Measurements from ENCODE around the gene TRIP4.

The TRIP4 gene

GRCh38 chr15:64460724-64461720 is 73.4 kb downstream of the TRIP4 start:
- Mint-ChIP-seq H3K9me3 (no peaks in the 10 kb centered on the region), H3K36me3 (ENCODE audit: insufficient read depth) (peaks cover 11% of the 10 kb centered on the region), H3K27me3 (no peaks in the 10 kb centered on the region), H3K4me1 (peaks cover 50% of the 10 kb centered on the region), H3K4me3 (peak overlapping the region; percentile 85), H3K27ac (ENCODE audit: low read depth) (peak overlapping the region; percentile 84)
- no peak for DNase-seq (ENCODE audit: low spot score in 2 of 2)
- ATAC-seq (replicated peaks; ENCODE audit: extremely low read depth, poor library complexity, severe bottlenecking) = peak; percentile 47

- Mint-ChIP-seq H3K27ac (ENCODE audit: low read depth) (peak overlapping the region; percentile 84), H3K27me3 (no peaks in the 10 kb centered on the region), H3K4me1 (peaks cover 51% of the 10 kb centered on the region), H3K9me3 (no peaks in the 10 kb centered on the region), H3K36me3 (ENCODE audit: insufficient read depth) (peaks cover 12% of the 10 kb centered on the region), H3K4me3 (peak overlapping the region; percentile 85)
- ATAC-seq (replicated peaks; ENCODE audit: extremely low read depth, poor library complexity, severe bottlenecking) (peak; percentile 17), DNase-seq (ENCODE audit: low spot score in 2 of 2) (no peak)
Observed at GRCh38 chr15:64461721-64462162, 74.1 kb downstream of the TRIP4 start.

- Mint-ChIP-seq H3K4me1 (peaks cover 58% of the 10 kb centered on the region), H3K9me3 (no peaks in the 10 kb centered on the region), H3K27ac (ENCODE audit: low read depth) (peak overlapping the region; percentile 84), H3K36me3 (ENCODE audit: insufficient read depth) (peaks cover 12% of the 10 kb centered on the region), H3K4me3 (no peak overlapping the region), H3K27me3 (no peaks in the 10 kb centered on the region)
- DNase-seq (ENCODE audit: low spot score in 2 of 2) (no peak), ATAC-seq (replicated peaks; ENCODE audit: extremely low read depth, poor library complexity, severe bottlenecking) (no peak)
Observed at GRCh38 chr15:64462492-64462891, 74.9 kb downstream of the TRIP4 start.

- peak overlapping the region; percentile 5 for H3K27ac Mint-ChIP-seq (ENCODE audit: low read depth)
- no peaks in the 10 kb centered on the region for H3K27me3 Mint-ChIP-seq
- no peak for ATAC-seq (replicated peaks; ENCODE audit: extremely low read depth, poor library complexity, severe bottlenecking)
- no peak for DNase-seq (ENCODE audit: low spot score in 2 of 2)
- peaks cover 11% of the 10 kb centered on the region for H3K36me3 Mint-ChIP-seq (ENCODE audit: insufficient read depth)
- peaks cover 66% of the 10 kb centered on the region for H3K4me1 Mint-ChIP-seq
- peak overlapping the region; percentile 19 for H3K4me3 Mint-ChIP-seq
- H3K9me3 Mint-ChIP-seq = no peaks in the 10 kb centered on the region
Observed at GRCh38 chr15:64464276-64465005, 76.8 kb downstream of the TRIP4 start.

GRCh38 chr15:64466408-64467141 is 78.9 kb downstream of the TRIP4 start:
- no peak overlapping the region for H3K4me3 Mint-ChIP-seq
- no peak for ATAC-seq (replicated peaks; ENCODE audit: extremely low read depth, poor library complexity, severe bottlenecking)
- peak overlapping the region; percentile 56 for H3K27ac Mint-ChIP-seq (ENCODE audit: low read depth)

GRCh38 chr15:64472161-64472560 is 84.5 kb downstream of the TRIP4 start:
- Mint-ChIP-seq H3K27me3 (no peaks in the 10 kb centered on the region), H3K36me3 (ENCODE audit: insufficient read depth) (peaks cover 5% of the 10 kb centered on the region), H3K27ac (ENCODE audit: low read depth) (no peak overlapping the region), H3K9me3 (no peaks in the 10 kb centered on the region), H3K4me3 (no peak overlapping the region), H3K4me1 (peaks cover 31% of the 10 kb centered on the region)
- DNase-seq (ENCODE audit: low spot score in 2 of 2) = no peak
- no peak for ATAC-seq (replicated peaks; ENCODE audit: extremely low read depth, poor library complexity, severe bottlenecking)

More at GRCh38 chr15:64466408-64467141, 78.9 kb downstream of the TRIP4 start:
- no peak for DNase-seq (ENCODE audit: low spot score in 2 of 2)
- peaks cover 3% of the 10 kb centered on the region for H3K36me3 Mint-ChIP-seq (ENCODE audit: insufficient read depth)
- no peaks in the 10 kb centered on the region for H3K9me3 Mint-ChIP-seq
- H3K27me3 Mint-ChIP-seq = no peaks in the 10 kb centered on the region
- H3K4me1 Mint-ChIP-seq = peaks cover 51% of the 10 kb centered on the region

GRCh38 chr15:64474846-64475245 is 87.2 kb downstream of the TRIP4 start:
- no peak overlapping the region for H3K4me3 Mint-ChIP-seq
- H3K9me3 Mint-ChIP-seq = no peaks in the 10 kb centered on the region
- ATAC-seq (replicated peaks; ENCODE audit: extremely low read depth, poor library complexity, severe bottlenecking) (no peak), DNase-seq (ENCODE audit: low spot score in 2 of 2) (no peak)
- no peaks in the 10 kb centered on the region for H3K27me3 Mint-ChIP-seq
- peak overlapping the region; percentile 62 for H3K27ac Mint-ChIP-seq (ENCODE audit: low read depth)
- H3K4me1 Mint-ChIP-seq = peaks cover 28% of the 10 kb centered on the region
- H3K36me3 Mint-ChIP-seq (ENCODE audit: insufficient read depth) = peaks cover 8% of the 10 kb centered on the region

- H3K4me3 Mint-ChIP-seq = no peak overlapping the region
- peaks cover 34% of the 10 kb centered on the region for H3K4me1 Mint-ChIP-seq
- H3K9me3 Mint-ChIP-seq = no peaks in the 10 kb centered on the region
- no peaks in the 10 kb centered on the region for H3K27me3 Mint-ChIP-seq
- DNase-seq (ENCODE audit: low spot score in 2 of 2) (no peak), ATAC-seq (replicated peaks; ENCODE audit: extremely low read depth, poor library complexity, severe bottlenecking) (no peak)
- H3K36me3 Mint-ChIP-seq (ENCODE audit: insufficient read depth) = peaks cover 9% of the 10 kb centered on the region
- peak overlapping the region; percentile 82 for H3K27ac Mint-ChIP-seq (ENCODE audit: low read depth)
Observed at GRCh38 chr15:64476550-64476949, 88.9 kb downstream of the TRIP4 start.

GRCh38 chr15:64478863-64479262 is 91.2 kb downstream of the TRIP4 start:
- ATAC-seq (replicated peaks; ENCODE audit: extremely low read depth, poor library complexity, severe bottlenecking) (no peak), DNase-seq (ENCODE audit: low spot score in 2 of 2) (no peak)
- Mint-ChIP-seq H3K4me1 (peaks cover 36% of the 10 kb centered on the region), H3K4me3 (no peak overlapping the region), H3K27me3 (no peaks in the 10 kb centered on the region), H3K36me3 (ENCODE audit: insufficient read depth) (peaks cover 10% of the 10 kb centered on the region), H3K9me3 (no peaks in the 10 kb centered on the region), H3K27ac (ENCODE audit: low read depth) (no peak overlapping the region)

- ATAC-seq (replicated peaks; ENCODE audit: extremely low read depth, poor library complexity, severe bottlenecking) = no peak
- H3K9me3 Mint-ChIP-seq = no peaks in the 10 kb centered on the region
- no peak for DNase-seq (ENCODE audit: low spot score in 2 of 2)
- no peak overlapping the region for H3K4me3 Mint-ChIP-seq
- H3K36me3 Mint-ChIP-seq (ENCODE audit: insufficient read depth) = peaks cover 6% of the 10 kb centered on the region
- H3K27ac Mint-ChIP-seq (ENCODE audit: low read depth) = no peak overlapping the region
- H3K4me1 Mint-ChIP-seq = peaks cover 32% of the 10 kb centered on the region
- H3K27me3 Mint-ChIP-seq = no peaks in the 10 kb centered on the region
Observed at GRCh38 chr15:64480891-64481290, 93.3 kb downstream of the TRIP4 start.

GRCh38 chr15:64483749-64484148 is 96.1 kb downstream of the TRIP4 start:
- Mint-ChIP-seq H3K9me3 (no peaks in the 10 kb centered on the region), H3K27me3 (no peaks in the 10 kb centered on the region), H3K4me3 (no peak overlapping the region), H3K4me1 (peaks cover 12% of the 10 kb centered on the region), H3K27ac (ENCODE audit: low read depth) (peak overlapping the region; percentile 16), H3K36me3 (ENCODE audit: insufficient read depth) (peaks cover 7% of the 10 kb centered on the region)
- DNase-seq (ENCODE audit: low spot score in 2 of 2) = no peak
- no peak for ATAC-seq (replicated peaks; ENCODE audit: extremely low read depth, poor library complexity, severe bottlenecking)

GRCh38 chr15:64485796-64486195 is 98.2 kb downstream of the TRIP4 start:
- DNase-seq (ENCODE audit: low spot score in 2 of 2) = no peak
- Mint-ChIP-seq H3K36me3 (ENCODE audit: insufficient read depth) (peaks cover 10% of the 10 kb centered on the region), H3K27ac (ENCODE audit: low read depth) (no peak overlapping the region), H3K4me3 (no peak overlapping the region), H3K9me3 (no peaks in the 10 kb centered on the region), H3K4me1 (peaks cover 7% of the 10 kb centered on the region), H3K27me3 (no peaks in the 10 kb centered on the region)
- no peak for ATAC-seq (replicated peaks; ENCODE audit: extremely low read depth, poor library complexity, severe bottlenecking)
